GM12878 (cell line): Measurements from ENCODE around the gene PLP1.

Source experiments
- BRCA1 ChIP-seq: IDR thresholded peaks from 2 replicates; pipeline ENCODE4 v1.6.1; 2011; ENCODE audit warnings: low read depth, low read length, improper control_type of control experiment
- CEBPB ChIP-seq, 2 experiments: fragments of 150-350 bp in 1 of 2; IDR thresholded peaks; 2 replicates each; pipeline ENCODE4 v1.6.1; 2012 to 2014; ENCODE audit warnings: low read depth in 2 of 2, low read length in 2 of 2, borderline replicate concordance in 1 of 2, inconsistent platforms in 1 of 2
- POLR2A ChIP-seq: IDR thresholded peaks from 2 replicates; pipeline ENCODE4 v1.6.1; 2011; ENCODE audit warnings: low read depth, mild to moderate bottlenecking, low read length
- REST ChIP-seq: IDR thresholded peaks from 2 replicates; pipeline ENCODE4 v1.6.1; 2012; ENCODE audit warnings: mild to moderate bottlenecking, low read depth, low read length
- TAF1 ChIP-seq: IDR thresholded peaks from 2 replicates; pipeline ENCODE4 v1.6.1; 2011; ENCODE audit warnings: mild to moderate bottlenecking, low read depth, low read length, borderline replicate concordance
- ZNF274 ChIP-seq: IDR thresholded peaks from one replicate; pipeline ENCODE4 v1.8.0; 2011; ENCODE audit not compliant: insufficient read length, insufficient read depth

DNA sequence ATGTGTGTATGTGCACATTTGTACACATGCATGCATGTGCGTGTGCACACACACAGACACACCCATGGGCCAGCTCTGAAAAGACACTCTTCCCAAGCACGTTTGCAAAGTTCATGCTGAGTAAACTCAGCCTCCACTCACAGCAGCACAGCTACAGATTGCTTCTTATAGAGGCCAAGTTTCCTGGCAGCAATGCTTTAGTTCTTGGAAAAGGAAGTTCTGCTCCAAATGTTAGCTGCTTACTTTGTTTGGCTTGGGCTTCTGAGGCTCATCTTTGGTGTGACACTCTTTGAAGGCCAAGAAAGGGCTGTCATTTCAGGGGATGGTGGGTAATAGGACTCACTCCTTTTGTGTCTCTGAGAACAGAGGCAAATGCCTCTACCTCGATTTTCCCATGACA, 6.6 kb downstream of the PLP1 start:
- TF ChIP-seq CEBPB (IDR thresholded peaks at IDR 0.05; ENCODE audit: borderline replicate concordance in 1 of 2, low read depth in 2 of 2, low read length in 2 of 2) = no peak
- no peak for TF ChIP-seq POLR2A
- no peak for TF ChIP-seq ZNF274
- no peak for TF ChIP-seq BRCA1
- TF ChIP-seq TAF1 = no peak
- no peak for TF ChIP-seq REST
